Activated CD8-positive, alpha-beta memory T cell treated with anti-CD3 and anti-CD28 coated beads, Interleukin-2, amount 50 U/mL, for 24 hours (primary cell): ENCODE data around the gene EPB42.

Source experiments
- DNase-seq: peaks from one replicate; pipeline ENCODE4 v3.0.0-alpha.2; 2020; ENCODE audit errors: extremely low read depth

The EPB42 gene

GRCh38 chr15:43220991-43221403 lies at the start of gene EPB42:
Gene EPB42 (minus strand): TSS chr15:43221018. CDS start chr15:43220825, 193 bp downstream.
- DNase-seq, result no peak

DNA sequence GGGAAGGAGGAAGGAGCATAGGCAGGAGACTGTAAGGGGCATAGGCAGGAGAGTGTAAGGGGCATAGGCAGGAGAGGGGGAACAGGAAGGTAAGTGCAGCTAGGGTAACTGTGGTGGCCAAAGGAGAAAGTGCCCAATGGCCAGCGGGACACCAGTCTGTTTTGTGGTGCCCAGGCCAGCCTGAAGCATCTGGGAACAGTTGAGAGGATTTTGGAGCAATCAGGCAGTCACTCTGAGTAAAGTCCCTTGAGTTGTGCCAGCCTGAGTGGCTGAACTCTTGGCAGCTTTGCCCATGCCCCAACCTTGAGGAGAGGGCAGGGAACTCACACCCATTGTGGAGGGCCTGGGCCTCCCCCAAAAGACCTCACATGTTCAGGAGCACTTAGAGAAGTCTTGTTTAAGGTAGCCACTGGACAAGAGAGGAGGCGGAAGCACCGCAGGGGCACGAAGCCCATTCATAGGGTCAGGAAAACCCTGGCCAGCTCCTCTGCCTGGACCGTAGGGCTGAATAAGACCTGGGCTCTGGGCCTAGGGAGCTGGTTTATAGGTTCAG lies 49.4 kb upstream of the EPB42 start:
- DNase-seq, result no peak

DNA sequence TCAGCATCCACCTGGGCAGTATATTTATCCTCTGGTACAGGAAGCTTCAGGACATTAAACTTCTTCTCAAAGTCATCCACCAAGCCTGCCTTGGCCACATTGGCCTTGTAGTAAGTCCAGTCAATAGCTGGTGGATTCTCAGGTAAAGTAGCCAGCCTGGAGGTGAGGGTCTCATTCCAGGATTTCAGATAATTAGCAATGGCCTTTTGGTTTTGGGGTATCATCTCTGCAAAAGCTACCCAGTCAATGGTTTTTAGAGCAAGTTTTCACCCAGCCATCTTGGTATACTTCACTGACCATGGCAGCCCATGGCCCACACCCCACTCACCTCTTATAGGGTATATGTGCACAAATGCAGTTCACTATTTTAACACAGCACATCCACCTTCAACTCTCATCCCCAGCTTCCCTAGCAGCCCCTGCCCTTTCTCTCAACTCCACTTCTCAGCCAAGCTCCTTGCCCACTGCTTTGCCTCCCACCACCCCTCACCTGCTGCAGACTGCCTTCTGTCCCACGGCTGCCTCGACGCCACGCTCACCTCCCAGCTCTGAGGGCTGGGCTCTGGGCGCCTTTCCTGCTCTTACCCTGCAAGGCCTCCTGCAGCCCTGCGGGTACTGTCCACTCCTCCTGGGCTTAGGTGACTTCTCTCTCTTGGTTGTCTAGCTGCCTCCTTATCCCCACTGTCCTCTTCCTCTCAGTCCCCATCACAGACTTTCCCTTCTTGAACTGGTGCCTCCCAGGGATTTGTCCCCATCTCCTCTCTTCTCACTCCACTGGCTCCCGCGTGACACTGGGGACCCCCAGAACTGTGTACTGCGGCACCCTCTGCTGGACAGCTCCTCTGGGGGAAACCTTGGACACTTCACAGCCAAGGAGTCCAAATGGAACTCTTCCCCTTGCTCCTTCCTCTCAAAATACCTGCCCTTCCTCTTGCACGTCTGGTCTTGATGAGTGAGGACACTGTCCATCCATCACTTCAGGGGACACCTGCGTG lies 47.6 kb upstream of the EPB42 start:
- no peak for DNase-seq

DNA sequence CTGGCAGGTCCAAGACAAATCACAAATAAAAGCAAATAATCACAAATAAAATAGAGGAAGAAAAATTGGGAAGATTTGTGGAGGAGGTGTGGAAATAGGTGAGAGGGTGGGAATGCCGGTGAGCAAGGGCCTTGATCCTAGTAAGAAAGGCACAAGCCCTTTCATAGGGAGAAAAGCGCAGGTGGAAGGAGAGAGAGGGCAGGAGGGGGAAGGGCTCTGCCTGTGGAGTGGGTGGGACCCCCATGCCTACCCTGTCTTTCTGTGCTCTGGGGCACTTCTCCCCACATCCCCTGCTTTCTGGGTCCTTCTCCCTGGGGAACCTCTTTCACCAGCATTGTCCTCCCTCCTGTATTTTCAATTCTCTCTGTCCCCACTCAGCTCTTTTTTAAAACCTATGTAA lies 46.6 kb upstream of the EPB42 start:
- DNase-seq, result no peak

DNA sequence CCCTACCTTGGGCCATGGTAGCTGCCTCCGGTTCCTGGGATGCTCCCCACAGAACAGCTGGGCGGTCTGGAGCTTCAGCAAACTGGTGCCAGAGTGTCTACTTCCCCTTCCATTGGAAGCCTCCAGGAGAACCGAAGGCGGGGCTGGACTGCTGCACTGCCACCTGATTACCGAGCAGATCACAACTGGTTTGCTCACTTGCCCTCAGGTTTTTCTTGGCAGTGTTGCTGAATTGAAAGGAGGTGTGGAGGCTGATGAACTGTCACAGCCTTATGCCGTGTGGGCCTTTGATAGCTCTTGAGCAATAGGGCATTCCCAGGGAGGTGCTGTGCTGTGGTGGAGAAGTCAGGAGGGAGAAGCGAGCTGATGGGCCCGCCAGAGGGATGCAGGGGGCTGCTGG lies 46.0 kb upstream of the EPB42 start, which contains the start of gene TGM5:
TGM5 (minus strand) TSS at position 95 of the 400 bp plus-strand sequence; CDS start at position 16, 79 bp downstream.
- no peak for DNase-seq

GRCh38 chr15:43266386-43266785 lies 45.6 kb upstream of the EPB42 start:
- DNase-seq, result no peak

GRCh38 chr15:43260011-43260615 lies 39.3 kb upstream of the EPB42 start:
- no peak for DNase-seq

- DNase-seq, result no peak
Measured at GRCh38 chr15:43258781-43259180, 38.0 kb upstream of the EPB42 start.

- DNase-seq, result no peak
Measured at GRCh38 chr15:43256341-43256740, 35.5 kb upstream of the EPB42 start.

GRCh38 chr15:43255376-43255775 lies 34.6 kb upstream of the EPB42 start:
- no peak for DNase-seq

GRCh38 chr15:43253431-43254403 lies 32.9 kb upstream of the EPB42 start:
- DNase-seq, result no peak

DNA sequence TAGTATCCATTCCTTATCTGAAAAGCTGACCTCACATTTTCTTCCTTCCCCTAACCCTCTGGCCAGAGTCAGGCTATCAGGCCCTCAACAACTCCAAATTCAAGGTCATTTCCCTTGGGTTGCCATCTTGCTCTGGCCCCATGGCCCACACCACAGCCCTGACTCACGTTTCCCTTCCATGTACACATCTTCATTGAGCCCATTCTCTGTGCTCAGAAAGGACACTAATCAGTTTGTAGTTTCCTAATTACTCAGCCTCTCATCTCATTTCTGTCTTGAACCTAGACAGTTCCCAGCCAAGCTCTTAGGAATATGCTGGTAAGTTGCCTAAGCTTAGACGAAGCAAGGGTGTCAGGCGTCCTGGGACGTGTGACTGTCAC lies 31.0 kb upstream of the EPB42 start:
- DNase-seq, result no peak

GRCh38 chr15:43251185-43251870 lies 30.5 kb upstream of the EPB42 start:
- no peak for DNase-seq

DNA sequence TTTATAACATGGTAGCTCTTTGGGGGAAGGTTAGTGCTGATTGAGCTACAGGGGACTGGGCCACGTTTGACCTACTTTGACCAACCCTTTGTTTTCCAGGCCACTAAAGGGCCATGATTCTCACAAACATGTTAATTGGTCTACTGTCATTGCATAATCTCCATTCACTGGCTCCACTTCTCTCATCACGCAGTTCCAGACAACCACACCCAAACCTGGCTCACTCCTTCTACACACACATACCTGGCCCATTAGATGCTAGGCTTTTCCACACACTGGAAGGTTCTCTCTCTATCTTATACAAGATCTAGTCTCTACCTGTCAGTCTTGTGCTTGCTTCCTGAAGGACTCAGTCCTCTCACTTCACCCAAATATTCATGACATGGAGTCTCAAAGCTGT lies 30.0 kb upstream of the EPB42 start:
- DNase-seq, result no peak

- DNase-seq, result no peak
Measured at GRCh38 chr15:43249699-43250203, 28.9 kb upstream of the EPB42 start.

DNA sequence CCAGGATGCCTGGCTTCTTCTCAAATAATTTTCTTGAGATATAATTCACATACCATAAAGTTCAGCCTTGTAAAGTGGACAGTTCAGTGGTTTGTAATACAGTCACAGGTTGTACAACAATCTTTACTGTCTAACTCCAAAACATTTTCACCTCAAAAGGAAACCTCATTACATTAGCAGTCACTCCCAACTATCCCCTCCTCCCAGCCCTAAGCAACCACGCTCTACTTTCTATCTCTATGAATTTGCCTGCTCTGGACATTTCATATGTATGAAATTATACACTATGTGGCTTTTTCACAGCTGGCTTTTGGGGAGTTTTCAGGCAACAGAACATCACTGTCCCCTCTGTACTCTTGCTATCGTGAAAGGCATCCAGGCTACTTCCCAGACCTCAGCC lies 28.4 kb upstream of the EPB42 start:
- DNase-seq, result no peak

DNA sequence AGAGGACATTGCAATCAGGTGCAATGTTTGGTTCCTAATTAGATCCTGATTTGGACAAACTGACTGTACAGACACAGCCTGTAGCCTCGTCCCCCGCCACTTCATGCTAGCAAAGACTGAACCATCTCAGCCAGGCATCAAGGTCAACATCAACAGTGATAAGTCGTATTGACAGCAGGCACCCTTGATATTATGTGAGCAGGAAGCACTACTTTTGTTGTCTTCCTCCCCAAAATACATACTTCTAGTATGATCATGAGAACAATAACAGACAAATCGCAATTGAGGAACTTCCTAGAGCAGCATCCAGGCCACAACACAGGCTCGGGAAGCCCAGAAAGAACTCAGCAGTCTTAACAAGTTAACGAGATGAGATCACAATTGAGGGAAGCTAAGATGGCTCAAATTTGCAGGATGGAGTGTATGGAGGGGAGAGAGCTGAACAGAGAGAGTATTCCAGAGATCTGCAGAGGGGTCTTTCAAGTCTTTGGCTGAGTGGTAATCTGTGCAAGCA lies 25.5 kb upstream of the EPB42 start:
- no peak for DNase-seq

DNA sequence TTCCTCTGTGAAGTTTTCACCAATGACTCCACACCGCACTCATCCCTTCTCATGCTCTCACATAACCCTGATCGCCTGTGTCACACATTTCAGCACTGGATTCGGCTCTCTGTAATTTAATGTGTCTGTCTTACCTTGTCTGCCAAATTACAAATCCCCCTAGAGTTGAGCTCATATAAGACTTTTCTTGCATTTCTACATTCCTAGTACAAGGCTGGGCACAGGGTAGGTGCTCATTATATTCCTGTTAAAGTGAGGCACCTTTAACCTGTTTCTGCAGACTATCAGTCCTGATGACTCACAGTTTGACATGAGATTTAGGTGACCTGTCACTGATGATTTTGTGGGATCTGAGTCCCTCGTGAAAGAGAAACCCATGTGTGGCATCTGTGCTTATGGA lies 23.3 kb upstream of the EPB42 start:
- no peak for DNase-seq

DNA sequence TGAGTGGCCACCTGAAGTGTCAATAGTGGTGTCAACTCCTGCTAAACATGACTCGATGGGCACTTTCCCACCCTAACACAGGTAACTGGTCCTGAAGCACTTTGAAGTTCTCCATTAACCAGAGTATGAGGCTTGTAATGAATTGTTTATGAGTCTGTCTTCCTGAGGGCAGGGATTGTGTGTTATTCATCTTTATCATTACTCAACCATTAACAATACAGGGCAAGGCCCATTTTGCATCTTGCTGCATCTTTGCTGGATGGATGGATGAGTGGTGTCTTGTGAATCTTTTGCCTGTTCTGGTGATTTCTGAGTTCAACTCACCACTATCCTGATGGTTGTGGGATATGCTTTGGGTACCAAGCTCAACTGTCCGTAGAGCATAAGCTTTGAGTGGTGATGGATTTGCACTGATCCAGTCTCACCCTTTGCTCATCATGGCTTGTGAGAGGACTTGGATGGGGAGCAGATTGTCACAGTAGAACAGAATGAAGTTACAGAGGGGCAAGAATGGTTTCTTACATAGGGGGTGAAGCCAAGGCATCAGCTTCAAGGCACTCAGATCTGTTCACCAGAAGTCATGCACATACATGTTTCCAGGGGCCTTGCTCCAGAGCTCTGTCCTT lies 22.3 kb upstream of the EPB42 start:
- DNase-seq, result no peak

DNA sequence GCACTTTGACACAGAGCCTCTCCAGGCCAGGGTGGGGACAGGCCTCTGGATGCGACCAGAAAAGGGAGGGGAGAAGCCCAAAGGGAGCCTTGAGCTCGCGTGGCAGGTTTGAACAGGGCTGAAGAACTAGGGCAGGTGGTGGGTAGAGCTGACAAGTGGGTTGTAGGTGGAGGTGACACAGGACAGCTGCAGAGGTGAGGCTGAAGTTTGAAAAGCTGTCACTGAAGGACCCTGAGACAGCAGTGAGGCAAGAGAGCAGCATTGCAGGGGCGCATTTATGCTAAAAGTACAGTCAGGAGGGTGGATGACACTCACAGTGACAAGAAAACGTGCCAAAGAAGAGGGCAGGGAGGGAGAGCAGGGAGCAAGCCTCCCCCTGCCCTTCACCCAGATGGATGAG lies 21.8 kb upstream of the EPB42 start:
- DNase-seq, result no peak
